RPMI8226 (cell line): ENCODE results near the gene TBL3.
A peak's percentile ranks its signal among the peaks of the same experiment; 100 is the strongest.
"Not testable (repeated sequence)": the region's sequence is repeated elsewhere in the genome, so short reads cannot be mapped to it uniquely, and the experiment has no call there.

Source experiments
- DNase-seq: peaks from one replicate; pipeline ENCODE4 v3.0.0-alpha.2; 2015

TBL3 gene

GRCh38 chr16:1944612-1945199 lies 27.1 kb upstream of the TBL3 start:
- no peak for DNase-seq

GRCh38 chr16:1945559-1946391 lies 26.1 kb upstream of the TBL3 start:
- DNase-seq: no peak

GRCh38 chr16:1946495-1947368 lies 25.1 kb upstream of the TBL3 start:
- DNase-seq: no peak

GRCh38 chr16:1947369-1947670 lies 24.5 kb upstream of the TBL3 start:
- no peak for DNase-seq

- no peak for DNase-seq
Measured at GRCh38 chr16:1949507-1949906, 22.3 kb upstream of the TBL3 start.

GRCh38 chr16:1950047-1950446 lies 21.8 kb upstream of the TBL3 start:
- DNase-seq: no peak

GRCh38 chr16:1950559-1950958 lies 21.3 kb upstream of the TBL3 start:
- no peak for DNase-seq

- no peak for DNase-seq
Measured at GRCh38 chr16:1953734-1954133, 18.1 kb upstream of the TBL3 start.

- not testable (repeated sequence) for DNase-seq
Measured at GRCh38 chr16:1957434-1958142, 14.3 kb upstream of the TBL3 start.

- not testable (repeated sequence) for DNase-seq
Measured at GRCh38 chr16:1958143-1958491, 13.7 kb upstream of the TBL3 start.

- DNase-seq: no peak
Measured at GRCh38 chr16:1958715-1959268, 13.1 kb upstream of the TBL3 start.

- peak; percentile 97 for DNase-seq
Measured at GRCh38 chr16:1959269-1960039, 12.4 kb upstream of the TBL3 start, which contains the start of gene NDUFB10. Gene NDUFB10, plus strand, starts transcription at chr16:1959538. Its CDS starts 87 bp downstream, at chr16:1959625.

GRCh38 chr16:1960665-1961630 lies 10.9 kb upstream of the TBL3 start:
- DNase-seq: peak; percentile 60

- DNase-seq: no peak
Measured at GRCh38 chr16:1961651-1962067, 10.2 kb upstream of the TBL3 start.

GRCh38 chr16:1962161-1963153 lies 9.4 kb upstream of the TBL3 start:
- DNase-seq: not testable (repeated sequence)

GRCh38 chr16:1963806-1964505 lies 7.9 kb upstream of the TBL3 start:
- peak; percentile 44 for DNase-seq

- DNase-seq: peak; percentile 100
Measured at GRCh38 chr16:1964506-1965395, 7.1 kb upstream of the TBL3 start, which contains the start of gene RPS2. Gene RPS2, minus strand, starts transcription at chr16:1964826. Its CDS starts 201 bp downstream, at chr16:1964625.
